GDM1 (cell line): ENCODE measurements around the gene VPS13A.
"Not testable (repeated sequence)": the region's sequence is repeated elsewhere in the genome, so short reads cannot be mapped to it uniquely, and the experiment has no call there.

Experiments
- DNase-seq: peaks from one replicate; lab custom pipeline; 2025; lab: John Stamatoyannopoulos, UW

The VPS13A gene

GRCh38 chr9:77305622-77306400 lies 128.5 kb downstream of the VPS13A start:
- DNase-seq, result no peak

- no peak for DNase-seq
Observed at GRCh38 chr9:77307166-77307565, 129.8 kb downstream of the VPS13A start.

GRCh38 chr9:77316058-77316457 lies 138.7 kb downstream of the VPS13A start:
- no peak for DNase-seq

- DNase-seq, result no peak
Observed at GRCh38 chr9:77325058-77325457, 147.7 kb downstream of the VPS13A start.

- DNase-seq, result no peak
Observed at GRCh38 chr9:77328102-77328501, 150.8 kb downstream of the VPS13A start.

- no peak for DNase-seq
Observed at GRCh38 chr9:77370064-77370463, 192.7 kb downstream of the VPS13A start.

- no peak for DNase-seq
Observed at GRCh38 chr9:77374266-77374665, 196.9 kb downstream of the VPS13A start.

GRCh38 chr9:77375956-77376532 lies 198.7 kb downstream of the VPS13A start:
- DNase-seq, result no peak

GRCh38 chr9:77384406-77384805 lies 207.1 kb downstream of the VPS13A start:
- no peak for DNase-seq

- DNase-seq, result no peak
Observed at GRCh38 chr9:77386187-77386586, 208.9 kb downstream of the VPS13A start.

- DNase-seq, result no peak
Observed at GRCh38 chr9:77391834-77392233, 214.5 kb downstream of the VPS13A start.

GRCh38 chr9:77392328-77392727 lies 215.0 kb downstream of the VPS13A start:
- no peak for DNase-seq

- not testable (repeated sequence) for DNase-seq
Observed at GRCh38 chr9:77398581-77398980, 221.2 kb downstream of the VPS13A start.

- no peak for DNase-seq
Observed at GRCh38 chr9:77399964-77400363, 222.6 kb downstream of the VPS13A start.

GRCh38 chr9:77402286-77402685 lies 225.0 kb downstream of the VPS13A start:
- DNase-seq, result no peak

GRCh38 chr9:77403239-77403638 lies 225.9 kb downstream of the VPS13A start:
- no peak for DNase-seq

- not testable (repeated sequence) for DNase-seq
Observed at GRCh38 chr9:77408521-77408920, 231.2 kb downstream of the VPS13A start.

GRCh38 chr9:77417566-77417965 lies 240.2 kb downstream of the VPS13A start:
- DNase-seq, result no peak

- no peak for DNase-seq
Observed at GRCh38 chr9:77418226-77418625, 240.9 kb downstream of the VPS13A start.

GRCh38 chr9:77420641-77421040 lies 243.3 kb downstream of the VPS13A start:
- DNase-seq, result no peak

GRCh38 chr9:77421506-77422265 lies 244.4 kb downstream of the VPS13A start:
- DNase-seq, result no peak

- DNase-seq, result no peak
Observed at GRCh38 chr9:77422969-77423368, 245.6 kb downstream of the VPS13A start.

- no peak for DNase-seq
Observed at GRCh38 chr9:77423841-77424240, 246.5 kb downstream of the VPS13A start.
